ENCODE data around the gene SMDT1. TPM values are rescaled to one million over a fixed set of nuclear protein-coding genes. Genes with fewer than 3 reads are reported as not detected.

The SMDT1 gene
- total RNA-seq, 3 donors from 2014 or later (not counting 1 experiment from before 2014, with no cell fraction given) = 37.7 to 51.0 (median 45.1) TPM

- H3K4me3 ChIP-seq (ENCODE audit: low read length) = no peak overlapping the region
- H3K4me3 Mint-ChIP-seq = no peak overlapping the region
- DNase-seq (no peak), ATAC-seq (no peak)
- H3K9me3 Mint-ChIP-seq = no peaks in the 10 kb centered on the region
- H3K4me1 Mint-ChIP-seq = peaks cover 0 to 5% of the 10 kb centered on the region in 2 donors
- H3K36me3 Mint-ChIP-seq = peaks cover 7% of the 10 kb centered on the region
- no peaks in the 10 kb centered on the region for H3K27me3 ChIP-seq (ENCODE audit: control insufficient read depth, insufficient read depth, low read length)
- TF ChIP-seq CTCF (IDR thresholded peaks at IDR 0.05) = no peak
- H3K27me3 Mint-ChIP-seq (ENCODE audit: low read depth in 2 of 2) = no peaks in the 10 kb centered on the region
- H3K36me3 ChIP-seq (ENCODE audit: control insufficient read depth, insufficient read depth, low read length) = peaks cover 33% of the 10 kb centered on the region
- H3K4me1 ChIP-seq (ENCODE audit: control insufficient read depth, insufficient read depth, low read length) = no peaks in the 10 kb centered on the region
- 99% methylated on average over 9 of the region's 10 CpGs for WGBS (ENCODE audit: insufficient coverage)
- H3K9me3 ChIP-seq (ENCODE audit: control insufficient read depth, insufficient read depth, low read length) = no peaks in the 10 kb centered on the region
- H3K27ac Mint-ChIP-seq = no peak overlapping the region
- intact Hi-C loops (cut with micrococcal nuclease) = no loop called here
- H3K27ac ChIP-seq (ENCODE audit: low read length) = no peak overlapping the region
Measured at GRCh38 chr22:42062506-42063170, 16.9 kb upstream of the SMDT1 start.

GRCh38 chr22:42064629-42065028, 14.9 kb upstream of the SMDT1 start:
- Mint-ChIP-seq H3K9me3 (no peaks in the 10 kb centered on the region), H3K4me1 (peaks cover 0 to 5% of the 10 kb centered on the region in 2 donors), H3K27ac (no peak overlapping the region), H3K27me3 (ENCODE audit: low read depth in 2 of 2) (no peaks in the 10 kb centered on the region), H3K4me3 (no peak overlapping the region), H3K36me3 (no peaks in the 10 kb centered on the region)
- intact Hi-C loops (cut with micrococcal nuclease) = no loop called here
- Histone ChIP-seq H3K27ac (ENCODE audit: low read length) (no peak overlapping the region), H3K9me3 (ENCODE audit: control insufficient read depth, insufficient read depth, low read length) (no peaks in the 10 kb centered on the region), H3K27me3 (ENCODE audit: control insufficient read depth, insufficient read depth, low read length) (no peaks in the 10 kb centered on the region), H3K4me1 (ENCODE audit: control insufficient read depth, insufficient read depth, low read length) (peaks cover 3% of the 10 kb centered on the region), H3K4me3 (ENCODE audit: low read length) (no peak overlapping the region), H3K36me3 (ENCODE audit: control insufficient read depth, insufficient read depth, low read length) (peaks cover 29% of the 10 kb centered on the region)
- no peak for ATAC-seq
- 92% methylated on average over 1 of the region's 1 CpG for WGBS (ENCODE audit: insufficient coverage)
- no peak for DNase-seq
- no peak for TF ChIP-seq CTCF (IDR thresholded peaks at IDR 0.05)

DNA sequence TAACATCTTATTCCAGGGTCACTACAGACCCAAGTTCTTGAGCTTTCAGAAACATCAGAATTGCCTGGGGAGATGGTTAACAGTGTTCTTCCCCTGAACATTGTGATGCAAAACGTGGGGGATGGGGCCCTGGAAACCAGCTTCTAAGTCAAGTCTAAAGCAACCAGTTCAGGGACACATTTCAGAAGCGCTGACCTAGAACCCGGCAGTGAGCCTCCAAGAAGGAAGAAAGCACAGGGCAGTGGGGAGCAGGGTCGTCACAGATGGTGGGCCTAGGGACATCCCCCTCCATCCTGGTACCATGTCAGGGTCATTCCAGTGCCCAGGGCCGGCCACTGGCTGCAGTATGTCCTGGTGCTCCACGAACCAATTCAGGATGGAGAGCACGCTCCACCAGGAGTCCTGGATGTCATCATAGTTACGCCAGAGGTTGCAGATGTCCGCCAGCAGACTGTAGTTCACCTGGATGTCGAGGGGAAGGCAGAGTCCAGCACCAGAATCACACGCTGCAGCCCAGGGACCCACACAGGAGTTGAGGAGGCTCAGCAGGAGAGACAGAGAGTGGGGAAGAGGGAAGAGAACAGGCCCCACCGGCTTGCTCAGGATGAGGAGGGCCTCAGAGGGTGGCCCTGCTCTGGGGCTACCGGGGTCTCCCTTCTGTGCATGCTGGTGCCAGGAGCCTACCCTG, 13.9 kb upstream of the SMDT1 start:
- ATAC-seq (no peak), DNase-seq (no peak)
- H3K9me3 Mint-ChIP-seq = no peaks in the 10 kb centered on the region
- H3K4me1 Mint-ChIP-seq = peaks cover 3 to 15% of the 10 kb centered on the region in 2 donors
- H3K4me3 ChIP-seq (ENCODE audit: low read length) = no peak overlapping the region
- no peak overlapping the region for H3K27ac Mint-ChIP-seq
- intact Hi-C loops (cut with micrococcal nuclease) = no loop called here
- peaks cover 11% of the 10 kb centered on the region for H3K4me1 ChIP-seq (ENCODE audit: control insufficient read depth, insufficient read depth, low read length)
- no peaks in the 10 kb centered on the region for H3K27me3 Mint-ChIP-seq (ENCODE audit: low read depth in 2 of 2)
- no peak overlapping the region for H3K27ac ChIP-seq (ENCODE audit: low read length)
- H3K4me3 Mint-ChIP-seq = no peak overlapping the region
- H3K36me3 Mint-ChIP-seq = no peaks in the 10 kb centered on the region
- no peaks in the 10 kb centered on the region for H3K9me3 ChIP-seq (ENCODE audit: control insufficient read depth, insufficient read depth, low read length)
- 95% methylated on average over 13 of the region's 13 CpGs for WGBS (ENCODE audit: insufficient coverage)
- H3K27me3 ChIP-seq (ENCODE audit: control insufficient read depth, insufficient read depth, low read length) = no peaks in the 10 kb centered on the region
- no peak for TF ChIP-seq CTCF (IDR thresholded peaks at IDR 0.05)
- peaks cover 21% of the 10 kb centered on the region for H3K36me3 ChIP-seq (ENCODE audit: control insufficient read depth, insufficient read depth, low read length)

Data from natural killer cell (primary cell).